ENCODE data around the gene FTO.

GRCh38 chr16:54135361-54136275, 431.7 kb downstream of the FTO start:
- TF ChIP-seq EZH2 (IDR thresholded peaks at IDR 0.05; ENCODE audit: borderline replicate concordance): no peak
- TF ChIP-seq, protein P1, sequence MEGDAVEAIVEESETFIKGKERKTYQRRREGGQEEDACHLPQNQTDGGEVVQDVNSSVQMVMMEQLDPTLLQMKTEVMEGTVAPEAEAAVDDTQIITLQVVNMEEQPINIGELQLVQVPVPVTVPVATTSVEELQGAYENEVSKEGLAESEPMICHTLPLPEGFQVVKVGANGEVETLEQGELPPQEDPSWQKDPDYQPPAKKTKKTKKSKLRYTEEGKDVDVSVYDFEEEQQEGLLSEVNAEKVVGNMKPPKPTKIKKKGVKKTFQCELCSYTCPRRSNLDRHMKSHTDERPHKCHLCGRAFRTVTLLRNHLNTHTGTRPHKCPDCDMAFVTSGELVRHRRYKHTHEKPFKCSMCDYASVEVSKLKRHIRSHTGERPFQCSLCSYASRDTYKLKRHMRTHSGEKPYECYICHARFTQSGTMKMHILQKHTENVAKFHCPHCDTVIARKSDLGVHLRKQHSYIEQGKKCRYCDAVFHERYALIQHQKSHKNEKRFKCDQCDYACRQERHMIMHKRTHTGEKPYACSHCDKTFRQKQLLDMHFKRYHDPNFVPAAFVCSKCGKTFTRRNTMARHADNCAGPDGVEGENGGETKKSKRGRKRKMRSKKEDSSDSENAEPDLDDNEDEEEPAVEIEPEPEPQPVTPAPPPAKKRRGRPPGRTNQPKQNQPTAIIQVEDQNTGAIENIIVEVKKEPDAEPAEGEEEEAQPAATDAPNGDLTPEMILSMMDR (IDR thresholded peaks at IDR 0.05; ENCODE audit: poor library complexity): no peak

Measured in hepatocyte (in vitro differentiated cells).